ENCODE results near the gene C11orf98. TPM values are rescaled to one million over a fixed set of nuclear protein-coding genes. Genes with fewer than 3 reads are reported as not detected.

The C11orf98 gene
- total RNA-seq, 2 donors from 2014 or later, result 27.8 to 68.0 TPM

DNA sequence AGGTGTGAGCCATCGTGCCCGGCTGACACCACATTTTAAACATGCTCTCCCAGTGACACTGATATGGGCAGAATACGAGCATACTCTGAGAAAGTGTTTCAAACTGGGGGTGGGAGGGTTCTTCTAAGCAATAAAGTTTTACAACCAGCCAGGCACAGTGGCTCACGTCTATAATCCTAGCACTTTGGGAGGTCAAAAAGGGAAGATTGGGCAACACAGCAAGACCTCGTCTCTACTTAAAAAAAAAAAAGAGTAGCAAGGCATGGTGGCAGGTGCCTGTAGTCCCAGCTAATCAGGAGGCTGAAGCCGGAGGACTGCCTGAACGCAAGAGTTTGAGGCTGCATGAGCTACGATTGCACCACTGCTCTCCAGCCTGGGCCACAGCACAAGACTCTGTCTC lies 20.8 kb downstream of the C11orf98 start:
- Histone ChIP-seq H3K4me3 (no peak overlapping the region), H3K36me3 (peaks cover 0 to 2% of the 10 kb centered on the region in 2 donors), H3K4me1 (replicated peaks) (no peaks in the 10 kb centered on the region), H3K27ac (no peak overlapping the region), H3K27me3 (replicated peaks; ENCODE audit: insufficient read depth) (no peaks in the 10 kb centered on the region), H3K9me3 (no peaks in the 10 kb centered on the region)
- TF ChIP-seq POLR2A (IDR thresholded peaks at IDR 0.05), result no peak
- TF ChIP-seq POLR2AphosphoS5 (IDR thresholded peaks at IDR 0.05), result no peak
- TF ChIP-seq, protein P1, sequence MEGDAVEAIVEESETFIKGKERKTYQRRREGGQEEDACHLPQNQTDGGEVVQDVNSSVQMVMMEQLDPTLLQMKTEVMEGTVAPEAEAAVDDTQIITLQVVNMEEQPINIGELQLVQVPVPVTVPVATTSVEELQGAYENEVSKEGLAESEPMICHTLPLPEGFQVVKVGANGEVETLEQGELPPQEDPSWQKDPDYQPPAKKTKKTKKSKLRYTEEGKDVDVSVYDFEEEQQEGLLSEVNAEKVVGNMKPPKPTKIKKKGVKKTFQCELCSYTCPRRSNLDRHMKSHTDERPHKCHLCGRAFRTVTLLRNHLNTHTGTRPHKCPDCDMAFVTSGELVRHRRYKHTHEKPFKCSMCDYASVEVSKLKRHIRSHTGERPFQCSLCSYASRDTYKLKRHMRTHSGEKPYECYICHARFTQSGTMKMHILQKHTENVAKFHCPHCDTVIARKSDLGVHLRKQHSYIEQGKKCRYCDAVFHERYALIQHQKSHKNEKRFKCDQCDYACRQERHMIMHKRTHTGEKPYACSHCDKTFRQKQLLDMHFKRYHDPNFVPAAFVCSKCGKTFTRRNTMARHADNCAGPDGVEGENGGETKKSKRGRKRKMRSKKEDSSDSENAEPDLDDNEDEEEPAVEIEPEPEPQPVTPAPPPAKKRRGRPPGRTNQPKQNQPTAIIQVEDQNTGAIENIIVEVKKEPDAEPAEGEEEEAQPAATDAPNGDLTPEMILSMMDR (IDR thresholded peaks at IDR 0.05), result no peak
- no peak for DNase-seq (ENCODE audit: low spot score)
- intact Hi-C loops (cut with DNase I), result no loop called here
- WGBS, result 62% methylated on average over 8 of the region's 8 CpGs

- H3K27me3 ChIP-seq (replicated peaks; ENCODE audit: insufficient read depth), result no peaks in the 10 kb centered on the region
- no peaks in the 10 kb centered on the region for H3K4me1 ChIP-seq (replicated peaks)
- 86% methylated on average over 6 of the region's 6 CpGs for WGBS
- no peak overlapping the region for H3K27ac ChIP-seq
- intact Hi-C loops (cut with DNase I), result no loop called here
- peaks cover 25 to 65% of the 10 kb centered on the region in 2 donors for H3K36me3 ChIP-seq
- TF ChIP-seq, protein P1 (IDR thresholded peaks at IDR 0.05), result no peak
- TF ChIP-seq POLR2AphosphoS5 (IDR thresholded peaks at IDR 0.05), result no peak
- no peak for TF ChIP-seq POLR2A (IDR thresholded peaks at IDR 0.05)
- no peak for DNase-seq (ENCODE audit: low spot score)
- H3K9me3 ChIP-seq, result no peaks in the 10 kb centered on the region
- H3K4me3 ChIP-seq, result no peak overlapping the region
These were observed 32.5 kb downstream of the C11orf98 start for GRCh38 chr11:62632492-62632891.

DNA sequence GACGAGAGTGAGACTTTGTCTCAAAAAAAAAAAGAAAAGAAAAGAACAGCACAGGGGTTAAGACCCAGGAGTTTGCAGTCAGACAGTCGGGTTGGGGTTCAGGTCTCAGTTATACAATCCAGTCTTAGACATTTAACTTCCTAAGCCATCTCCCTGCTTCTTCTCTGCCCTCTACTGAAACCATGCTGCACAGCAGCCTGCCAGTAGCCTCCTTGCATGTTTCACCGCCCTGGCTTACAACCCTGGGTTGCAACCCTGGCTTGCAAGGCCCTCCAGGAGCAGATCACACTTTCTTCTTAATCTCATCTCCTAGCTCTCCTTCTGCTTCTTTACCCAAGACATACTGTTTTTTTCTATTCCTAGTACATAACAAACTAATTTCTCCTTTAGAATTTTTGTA lies 37.3 kb downstream of the C11orf98 start:
- Histone ChIP-seq H3K27ac (no peak overlapping the region), H3K4me3 (no peak overlapping the region), H3K27me3 (replicated peaks; ENCODE audit: insufficient read depth) (no peaks in the 10 kb centered on the region), H3K36me3 (peaks cover 21 to 54% of the 10 kb centered on the region in 2 donors), H3K4me1 (replicated peaks) (no peaks in the 10 kb centered on the region), H3K9me3 (no peaks in the 10 kb centered on the region)
- 82% methylated on average over 3 of the region's 3 CpGs for WGBS
- DNase-seq (ENCODE audit: low spot score), result no peak
- TF ChIP-seq, protein P1 (IDR thresholded peaks at IDR 0.05), result no peak
- no peak for TF ChIP-seq POLR2A (IDR thresholded peaks at IDR 0.05)
- TF ChIP-seq POLR2AphosphoS5 (IDR thresholded peaks at IDR 0.05), result no peak
- intact Hi-C loops (cut with DNase I), result no loop called here

DNA sequence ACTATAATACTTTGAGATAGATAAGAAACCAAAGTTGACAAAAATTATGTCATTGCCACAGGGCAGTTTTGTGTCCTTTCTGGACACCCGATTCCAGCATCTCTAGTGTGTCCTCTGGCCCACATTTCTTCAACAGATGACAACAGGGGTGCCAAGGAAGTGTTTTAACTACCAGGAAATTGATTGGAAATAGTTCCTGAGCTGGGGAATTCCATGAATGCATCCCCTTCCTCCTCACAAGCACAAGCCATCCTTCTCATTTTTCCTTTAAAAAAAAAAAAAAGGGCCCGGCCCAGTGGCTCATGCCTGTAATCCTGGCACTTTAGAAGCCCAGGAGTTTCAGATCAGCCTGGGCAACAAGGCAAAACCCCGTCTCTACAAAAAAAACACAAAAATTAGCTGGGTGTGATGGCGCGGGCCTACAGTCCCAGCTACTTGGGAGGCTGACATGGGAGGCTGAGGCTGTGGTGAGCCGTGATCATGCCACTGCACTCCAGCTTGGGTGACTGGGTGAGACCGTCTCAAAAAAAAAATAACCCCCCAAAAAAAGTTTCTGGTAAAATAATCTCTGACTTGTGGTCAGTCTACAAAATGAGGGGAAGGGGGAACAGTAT lies 42.4 kb downstream of the C11orf98 start:
- TF ChIP-seq, protein P1 (IDR thresholded peaks at IDR 0.05), result no peak
- TF ChIP-seq POLR2A (IDR thresholded peaks at IDR 0.05), result no peak
- no peak for TF ChIP-seq POLR2AphosphoS5 (IDR thresholded peaks at IDR 0.05)
- intact Hi-C loops (cut with DNase I), result no loop called here
- DNase-seq (ENCODE audit: low spot score), result no peak
- H3K4me1 ChIP-seq (replicated peaks), result peaks cover 6% of the 10 kb centered on the region
- WGBS, result 84% methylated on average over 7 of the region's 7 CpGs
- no peak overlapping the region for H3K4me3 ChIP-seq
- no peaks in the 10 kb centered on the region for H3K27me3 ChIP-seq (replicated peaks; ENCODE audit: insufficient read depth)
- peak overlapping the region; percentile 77 to 88 for H3K27ac ChIP-seq
- no peaks in the 10 kb centered on the region for H3K9me3 ChIP-seq
- peaks cover 5 to 13% of the 10 kb centered on the region in 2 donors for H3K36me3 ChIP-seq
